Measurements from ENCODE around the gene SLC25A53. TPM values are rescaled to one million over a fixed set of nuclear protein-coding genes. Genes with fewer than 3 reads are reported as not detected.
A peak's percentile ranks its signal among the peaks of the same experiment; 100 is the strongest.
"Not testable (repeated sequence)": the region's sequence is repeated elsewhere in the genome, so short reads cannot be mapped to it uniquely, and the experiment has no call there.

Gene SLC25A53
- total RNA-seq, 2 donors from 2014 or later, result 10.3 to 10.8 TPM

GRCh38 chrX:104113222-104113965, 43.4 kb downstream of the SLC25A53 start:
- DNase-seq (ENCODE audit: low spot score) (no peak), ATAC-seq (peak in 1 of 2 donors; percentile 43)
- peaks cover 41 to 47% of the 10 kb centered on the region in 2 donors for H3K4me1 Mint-ChIP-seq (ENCODE audit: low read depth in 2 of 2)

GRCh38 chrX:104112326-104112951, 44.4 kb downstream of the SLC25A53 start, which contains the start of gene ZCCHC18:
ZCCHC18 (plus strand) TSS chrX:104112523; CDS start chrX:104114112, 1,589 bp downstream.
- DNase-seq (ENCODE audit: low spot score) (peak; percentile 67), ATAC-seq (peak; percentile 81 to 86)
- Mint-ChIP-seq H3K36me3 (no peaks in the 10 kb centered on the region), H3K9me3 (no peaks in the 10 kb centered on the region), H3K27ac (peak within 1 kb of the TSS; percentile 76 to 82), H3K27me3 (peaks cover 0 to 2% of the 10 kb centered on the region in 2 donors), H3K4me3 (peak within 1 kb of the TSS; percentile 90), H3K4me1 (ENCODE audit: low read depth in 2 of 2) (peaks cover 38 to 40% of the 10 kb centered on the region in 2 donors)

More at GRCh38 chrX:104113222-104113965, 43.4 kb downstream of the SLC25A53 start:
- H3K36me3 Mint-ChIP-seq, result no peaks in the 10 kb centered on the region
- no peaks in the 10 kb centered on the region for H3K9me3 Mint-ChIP-seq
- peaks cover 0 to 3% of the 10 kb centered on the region in 2 donors for H3K27me3 Mint-ChIP-seq
- peak overlapping the region; percentile 76 to 82 for H3K27ac Mint-ChIP-seq
- peak overlapping the region; percentile 90 for H3K4me3 Mint-ChIP-seq

GRCh38 chrX:104110491-104111240, 46.1 kb downstream of the SLC25A53 start:
- H3K4me3 Mint-ChIP-seq, result peak overlapping the region; percentile 90

GRCh38 chrX:104108955-104109354, 47.9 kb downstream of the SLC25A53 start:
- Mint-ChIP-seq H3K36me3 (no peaks in the 10 kb centered on the region), H3K27ac (peak overlapping the region in 1 of 2 donors; percentile 58), H3K4me3 (peak overlapping the region; percentile 90), H3K4me1 (ENCODE audit: low read depth in 2 of 2) (peaks cover 33 to 41% of the 10 kb centered on the region in 2 donors), H3K27me3 (peaks cover 0 to 3% of the 10 kb centered on the region in 2 donors), H3K9me3 (no peaks in the 10 kb centered on the region)
- ATAC-seq (peak; percentile 54 to 67), DNase-seq (ENCODE audit: low spot score) (no peak)

More at GRCh38 chrX:104110491-104111240, 46.1 kb downstream of the SLC25A53 start:
- peak in 1 of 2 donors; percentile 55 for ATAC-seq
- H3K27me3 Mint-ChIP-seq; H3K9me3 Mint-ChIP-seq; DNase-seq (ENCODE audit: low spot score); H3K36me3 Mint-ChIP-seq: not testable (repeated sequence)
- Mint-ChIP-seq H3K27ac (peak overlapping the region; percentile 61 to 74), H3K4me1 (ENCODE audit: low read depth in 2 of 2) (peaks cover 33 to 41% of the 10 kb centered on the region in 2 donors)

GRCh38 chrX:104105330-104106262, 51.2 kb downstream of the SLC25A53 start:
- no peak overlapping the region for H3K4me3 Mint-ChIP-seq
- DNase-seq (ENCODE audit: low spot score) (no peak), ATAC-seq (no peak)
- H3K27me3 Mint-ChIP-seq, result peaks cover 0 to 5% of the 10 kb centered on the region in 2 donors
- no peak overlapping the region for H3K27ac Mint-ChIP-seq
- no peaks in the 10 kb centered on the region for H3K9me3 Mint-ChIP-seq
- peaks cover 21 to 22% of the 10 kb centered on the region in 2 donors for H3K4me1 Mint-ChIP-seq (ENCODE audit: low read depth in 2 of 2)
- no peaks in the 10 kb centered on the region for H3K36me3 Mint-ChIP-seq

- Mint-ChIP-seq H3K4me3 (no peak overlapping the region), H3K27me3 (peaks cover 0 to 5% of the 10 kb centered on the region in 2 donors), H3K36me3 (no peaks in the 10 kb centered on the region), H3K27ac (no peak overlapping the region), H3K9me3 (no peaks in the 10 kb centered on the region), H3K4me1 (ENCODE audit: low read depth in 2 of 2) (peaks cover 13 to 15% of the 10 kb centered on the region in 2 donors)
- ATAC-seq (no peak), DNase-seq (ENCODE audit: low spot score) (no peak)
Observed at GRCh38 chrX:104104676-104105075, 52.1 kb downstream of the SLC25A53 start.

- DNase-seq (ENCODE audit: low spot score), result no peak
- Mint-ChIP-seq H3K27me3 (peaks cover 0 to 6% of the 10 kb centered on the region in 2 donors), H3K9me3 (no peaks in the 10 kb centered on the region), H3K27ac (no peak overlapping the region), H3K4me1 (ENCODE audit: low read depth in 2 of 2) (peaks cover 7 to 12% of the 10 kb centered on the region in 2 donors), H3K36me3 (no peaks in the 10 kb centered on the region), H3K4me3 (no peak overlapping the region)
- ATAC-seq, result no peak
Observed at GRCh38 chrX:104098919-104099318, 57.9 kb downstream of the SLC25A53 start.

GRCh38 chrX:104098151-104098808, 58.5 kb downstream of the SLC25A53 start:
- DNase-seq (ENCODE audit: low spot score) (peak; percentile 69), ATAC-seq (peak in 1 of 2 donors; percentile 68)
- Mint-ChIP-seq H3K4me3 (peak overlapping the region; percentile 15), H3K27me3 (peaks cover 0 to 6% of the 10 kb centered on the region in 2 donors), H3K9me3 (no peaks in the 10 kb centered on the region), H3K4me1 (ENCODE audit: low read depth in 2 of 2) (peaks cover 7 to 12% of the 10 kb centered on the region in 2 donors), H3K27ac (no peak overlapping the region), H3K36me3 (no peaks in the 10 kb centered on the region)

GRCh38 chrX:104085919-104086318, 70.9 kb downstream of the SLC25A53 start:
- no peak overlapping the region for H3K4me3 Mint-ChIP-seq
- H3K27ac Mint-ChIP-seq, result no peak overlapping the region
- no peaks in the 10 kb centered on the region for H3K36me3 Mint-ChIP-seq
- DNase-seq (ENCODE audit: low spot score) (no peak), ATAC-seq (no peak)
- H3K9me3 Mint-ChIP-seq, result no peaks in the 10 kb centered on the region
- H3K4me1 Mint-ChIP-seq (ENCODE audit: low read depth in 2 of 2), result no peaks in the 10 kb centered on the region
- H3K27me3 Mint-ChIP-seq, result peaks cover 9% of the 10 kb centered on the region in 2 donors

- no peak for DNase-seq (ENCODE audit: low spot score)
- no peak for ATAC-seq
- Mint-ChIP-seq H3K4me1 (ENCODE audit: low read depth in 2 of 2) (no peaks in the 10 kb centered on the region), H3K36me3 (no peaks in the 10 kb centered on the region), H3K4me3 (no peak overlapping the region), H3K9me3 (no peaks in the 10 kb centered on the region), H3K27me3 (peaks cover 7 to 9% of the 10 kb centered on the region in 2 donors), H3K27ac (no peak overlapping the region)
Observed at GRCh38 chrX:104085477-104085876, 71.3 kb downstream of the SLC25A53 start.

- DNase-seq (ENCODE audit: low spot score) (no peak), ATAC-seq (no peak)
- Mint-ChIP-seq H3K4me3 (no peak overlapping the region), H3K27ac (no peak overlapping the region), H3K27me3 (peaks cover 7 to 9% of the 10 kb centered on the region in 2 donors), H3K9me3 (no peaks in the 10 kb centered on the region), H3K4me1 (ENCODE audit: low read depth in 2 of 2) (no peaks in the 10 kb centered on the region), H3K36me3 (no peaks in the 10 kb centered on the region)
Observed at GRCh38 chrX:104084534-104085277, 72.1 kb downstream of the SLC25A53 start.

GRCh38 chrX:104084063-104084462, 72.7 kb downstream of the SLC25A53 start:
- no peak for DNase-seq (ENCODE audit: low spot score)
- Mint-ChIP-seq H3K27me3 (peaks cover 7 to 9% of the 10 kb centered on the region in 2 donors), H3K4me1 (ENCODE audit: low read depth in 2 of 2) (no peaks in the 10 kb centered on the region), H3K36me3 (no peaks in the 10 kb centered on the region), H3K27ac (no peak overlapping the region), H3K4me3 (no peak overlapping the region), H3K9me3 (no peaks in the 10 kb centered on the region)
- peak in 1 of 2 donors; percentile 11 for ATAC-seq
